ENCODE data around the gene SYNE4. TPM values are rescaled to one million over a fixed set of nuclear protein-coding genes. Genes with fewer than 3 reads are reported as not detected.
"Not testable (repeated sequence)": the region's sequence is repeated elsewhere in the genome, so short reads cannot be mapped to it uniquely, and the experiment has no call there.

SYNE4 gene
- total RNA-seq, 2 experiments from 2014 or later = 1.1 to 2.1 TPM

- H3K4me1 Mint-ChIP-seq (ENCODE audit: low read depth); H3K36me3 Mint-ChIP-seq (ENCODE audit: low read depth); intact Hi-C loops (cut with micrococcal nuclease); H3K4me3 Mint-ChIP-seq; H3K27ac Mint-ChIP-seq; DNase-seq; CTCF ChIA-PET; H3K9me3 Mint-ChIP-seq: not testable (repeated sequence)
- peaks cover 33% of the 10 kb centered on the region for H3K27me3 Mint-ChIP-seq (ENCODE audit: low read depth)
Observed at GRCh38 chr19:35980997-35981396, 27.6 kb downstream of the SYNE4 start.

- Mint-ChIP-seq H3K4me3 (no peak overlapping the region), H3K27ac (no peak overlapping the region), H3K4me1 (ENCODE audit: low read depth) (no peaks in the 10 kb centered on the region), H3K36me3 (ENCODE audit: low read depth) (no peaks in the 10 kb centered on the region), H3K9me3 (no peaks in the 10 kb centered on the region), H3K27me3 (ENCODE audit: low read depth) (peaks cover 13% of the 10 kb centered on the region)
- CTCF ChIA-PET = interaction anchor here (0.6 kb wide), 1 partner anchor 89 kb away, joined by 3 read pairs; no protein-coding TSS in a partner anchor
- intact Hi-C loops (cut with micrococcal nuclease) = no loop called here
- DNase-seq = no peak
Observed at GRCh38 chr19:35978832-35979365, 29.7 kb downstream of the SYNE4 start.

- intact Hi-C loops (cut with micrococcal nuclease) = no loop called here
- H3K9me3 Mint-ChIP-seq = no peaks in the 10 kb centered on the region
- CTCF ChIA-PET = interaction anchor here (0.6 kb wide), 1 partner anchor 88 kb away, joined by 3 read pairs; no protein-coding TSS in a partner anchor
- H3K36me3 Mint-ChIP-seq (ENCODE audit: low read depth) = no peaks in the 10 kb centered on the region
- H3K4me3 Mint-ChIP-seq = no peak overlapping the region
- H3K27ac Mint-ChIP-seq = no peak overlapping the region
- DNase-seq = no peak
- H3K27me3 Mint-ChIP-seq (ENCODE audit: low read depth) = peaks cover 9% of the 10 kb centered on the region
- H3K4me1 Mint-ChIP-seq (ENCODE audit: low read depth) = no peaks in the 10 kb centered on the region
Observed at GRCh38 chr19:35978271-35978670, 30.3 kb downstream of the SYNE4 start.

GRCh38 chr19:35977446-35978222, 31.0 kb downstream of the SYNE4 start:
- H3K27me3 Mint-ChIP-seq (ENCODE audit: low read depth) = peaks cover 9% of the 10 kb centered on the region
- intact Hi-C loops (cut with micrococcal nuclease) = no loop called here
- H3K27ac Mint-ChIP-seq = no peak overlapping the region
- no peak overlapping the region for H3K4me3 Mint-ChIP-seq
- peak; percentile 28 for DNase-seq
- no peaks in the 10 kb centered on the region for H3K4me1 Mint-ChIP-seq (ENCODE audit: low read depth)
- no peaks in the 10 kb centered on the region for H3K36me3 Mint-ChIP-seq (ENCODE audit: low read depth)
- no peaks in the 10 kb centered on the region for H3K9me3 Mint-ChIP-seq
- CTCF ChIA-PET = interaction anchor here (0.8 kb wide), 1 partner anchor 24 kb away, joined by 3 read pairs; no protein-coding TSS in a partner anchor

GRCh38 chr19:35975608-35976214, 32.9 kb downstream of the SYNE4 start:
- Mint-ChIP-seq H3K4me1 (ENCODE audit: low read depth) (no peaks in the 10 kb centered on the region), H3K27ac (no peak overlapping the region), H3K4me3 (no peak overlapping the region), H3K9me3 (no peaks in the 10 kb centered on the region), H3K36me3 (ENCODE audit: low read depth) (no peaks in the 10 kb centered on the region), H3K27me3 (ENCODE audit: low read depth) (peaks cover 9% of the 10 kb centered on the region)
- peak; percentile 36 for DNase-seq
- CTCF ChIA-PET = interaction anchor here (0.6 kb wide), 1 partner anchor 181 kb away, joined by 4 read pairs; no protein-coding TSS in a partner anchor
- intact Hi-C loops (cut with micrococcal nuclease) = no loop called here

GRCh38 chr19:35973487-35973886, 35.1 kb downstream of the SYNE4 start:
- DNase-seq = no peak
- no peaks in the 10 kb centered on the region for H3K36me3 Mint-ChIP-seq (ENCODE audit: low read depth)
- H3K9me3 Mint-ChIP-seq = no peaks in the 10 kb centered on the region
- peaks cover 6% of the 10 kb centered on the region for H3K27me3 Mint-ChIP-seq (ENCODE audit: low read depth)
- CTCF ChIA-PET = no interaction called here
- peaks cover 3% of the 10 kb centered on the region for H3K4me1 Mint-ChIP-seq (ENCODE audit: low read depth)
- intact Hi-C loops (cut with micrococcal nuclease) = no loop called here
- H3K4me3 Mint-ChIP-seq = no peak overlapping the region
- H3K27ac Mint-ChIP-seq = no peak overlapping the region

GRCh38 chr19:35966771-35967170, 41.8 kb downstream of the SYNE4 start:
- Mint-ChIP-seq H3K9me3 (no peaks in the 10 kb centered on the region), H3K4me3 (no peak overlapping the region), H3K27me3 (ENCODE audit: low read depth) (no peaks in the 10 kb centered on the region), H3K36me3 (ENCODE audit: low read depth) (no peaks in the 10 kb centered on the region), H3K27ac (no peak overlapping the region), H3K4me1 (ENCODE audit: low read depth) (peaks cover 3% of the 10 kb centered on the region)
- DNase-seq = no peak
- intact Hi-C loops (cut with micrococcal nuclease) = no loop called here
- CTCF ChIA-PET = interaction anchor here (0.9 kb wide), 1 partner anchor 8 kb away, joined by 4 read pairs; no protein-coding TSS in a partner anchor

GRCh38 chr19:35963514-35963913, 45.1 kb downstream of the SYNE4 start:
- H3K27ac Mint-ChIP-seq = no peak overlapping the region
- CTCF ChIA-PET = no interaction called here
- H3K27me3 Mint-ChIP-seq (ENCODE audit: low read depth) = no peaks in the 10 kb centered on the region
- H3K36me3 Mint-ChIP-seq (ENCODE audit: low read depth) = no peaks in the 10 kb centered on the region
- peak; percentile 71 for DNase-seq
- H3K4me1 Mint-ChIP-seq (ENCODE audit: low read depth) = peaks cover 9% of the 10 kb centered on the region
- no peak overlapping the region for H3K4me3 Mint-ChIP-seq
- no peaks in the 10 kb centered on the region for H3K9me3 Mint-ChIP-seq
- intact Hi-C loops (cut with micrococcal nuclease) = no loop called here

GRCh38 chr19:35960432-35960972, 48.1 kb downstream of the SYNE4 start:
- no peak for DNase-seq
- no peak overlapping the region for H3K27ac Mint-ChIP-seq
- H3K36me3 Mint-ChIP-seq (ENCODE audit: low read depth) = no peaks in the 10 kb centered on the region
- H3K27me3 Mint-ChIP-seq (ENCODE audit: low read depth) = no peaks in the 10 kb centered on the region
- H3K4me3 Mint-ChIP-seq = peak overlapping the region; percentile 11
- CTCF ChIA-PET = no interaction called here
- peaks cover 19% of the 10 kb centered on the region for H3K4me1 Mint-ChIP-seq (ENCODE audit: low read depth)
- peaks cover 4% of the 10 kb centered on the region for H3K9me3 Mint-ChIP-seq
- intact Hi-C loops (cut with micrococcal nuclease) = no loop called here

GRCh38 chr19:35959968-35960320, 48.7 kb downstream of the SYNE4 start:
- H3K4me1 Mint-ChIP-seq (ENCODE audit: low read depth) = peaks cover 23% of the 10 kb centered on the region
- peaks cover 7% of the 10 kb centered on the region for H3K9me3 Mint-ChIP-seq
- peak overlapping the region; percentile 38 for H3K4me3 Mint-ChIP-seq
- no peaks in the 10 kb centered on the region for H3K36me3 Mint-ChIP-seq (ENCODE audit: low read depth)
- no peak overlapping the region for H3K27ac Mint-ChIP-seq
- intact Hi-C loops (cut with micrococcal nuclease) = no loop called here
- DNase-seq = no peak
- CTCF ChIA-PET = no interaction called here
- H3K27me3 Mint-ChIP-seq (ENCODE audit: low read depth) = no peaks in the 10 kb centered on the region

GRCh38 chr19:35959040-35959967, 49.3 kb downstream of the SYNE4 start:
- Mint-ChIP-seq H3K27ac (no peak overlapping the region), H3K27me3 (ENCODE audit: low read depth) (no peaks in the 10 kb centered on the region), H3K9me3 (peaks cover 7% of the 10 kb centered on the region), H3K4me1 (ENCODE audit: low read depth) (peaks cover 26% of the 10 kb centered on the region), H3K4me3 (peak overlapping the region; percentile 38), H3K36me3 (ENCODE audit: low read depth) (no peaks in the 10 kb centered on the region)
- DNase-seq = peak; percentile 75
- CTCF ChIA-PET = interaction anchor here (1.1 to 1.6 kb wide), 5 partner anchors 8 to 38 kb away, joined by 3 to 9 read pairs (median 4); no protein-coding TSS in a partner anchor
- intact Hi-C loops (cut with micrococcal nuclease) = no loop called here

- intact Hi-C loops (cut with micrococcal nuclease) = no loop called here
- no peak for DNase-seq
- Mint-ChIP-seq H3K9me3 (peaks cover 7% of the 10 kb centered on the region), H3K27ac (no peak overlapping the region), H3K4me3 (no peak overlapping the region), H3K27me3 (ENCODE audit: low read depth) (no peaks in the 10 kb centered on the region), H3K4me1 (ENCODE audit: low read depth) (peaks cover 32% of the 10 kb centered on the region), H3K36me3 (ENCODE audit: low read depth) (no peaks in the 10 kb centered on the region)
- CTCF ChIA-PET = interaction anchor here (0.9 to 1.6 kb wide), 6 partner anchors 8 to 168 kb away, joined by 3 to 9 read pairs (median 4); no protein-coding TSS in a partner anchor
Observed at GRCh38 chr19:35958660-35959039, 50.0 kb downstream of the SYNE4 start.
